GM21576 (cell line): ENCODE data around the gene ALK.

Experiments
- ATAC-seq: cut with Tn5 transposase; IDR thresholded peaks from one replicate; pipeline ENCODE4 v1.9.1; 2021; ENCODE audit warnings: mild to moderate bottlenecking, moderate library complexity; ENCODE audit not compliant: unreplicated experiment

The ALK gene

DNA sequence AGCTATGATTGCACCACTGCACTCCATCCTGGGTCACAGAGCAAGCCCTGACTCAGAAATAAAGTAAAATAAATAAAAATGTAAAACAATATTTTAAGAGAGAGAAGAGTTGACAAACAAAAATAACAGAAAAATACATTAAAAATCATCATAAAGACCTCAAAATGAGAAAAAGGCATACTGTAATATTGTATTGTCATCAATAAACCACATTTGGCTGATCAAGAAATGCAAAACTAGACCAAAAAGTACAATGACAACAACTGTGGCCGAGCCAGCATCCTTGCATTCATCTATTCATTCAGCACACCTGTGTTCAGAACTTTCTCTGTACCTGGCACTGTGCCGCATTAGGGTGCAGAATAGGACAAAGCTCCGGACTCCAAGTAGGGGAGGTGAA, 121.8 kb downstream of the ALK start:
- ATAC-seq, result no peak

DNA sequence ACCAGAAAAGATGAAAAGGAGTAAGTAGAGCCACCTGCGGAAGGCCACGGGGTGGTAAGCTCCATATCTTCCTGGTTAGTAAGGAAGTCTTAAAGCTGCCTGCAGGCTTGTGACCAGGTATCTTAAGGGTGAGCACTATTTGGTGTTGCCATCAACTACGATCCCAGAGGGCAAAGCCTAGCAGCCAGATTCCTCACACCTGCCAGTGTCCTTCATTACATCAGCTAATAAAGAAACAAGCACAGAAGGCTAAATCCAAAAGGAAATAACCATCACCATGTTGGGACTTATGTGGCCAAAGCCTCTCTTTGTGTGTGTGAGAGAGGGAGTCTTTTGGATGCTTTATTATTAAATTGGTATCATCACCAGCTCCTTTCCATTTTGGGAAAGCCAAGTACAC, 123.5 kb downstream of the ALK start:
- ATAC-seq, result no peak

- no peak for ATAC-seq
Measured at GRCh38 chr2:29796446-29796845, 124.9 kb downstream of the ALK start.

DNA sequence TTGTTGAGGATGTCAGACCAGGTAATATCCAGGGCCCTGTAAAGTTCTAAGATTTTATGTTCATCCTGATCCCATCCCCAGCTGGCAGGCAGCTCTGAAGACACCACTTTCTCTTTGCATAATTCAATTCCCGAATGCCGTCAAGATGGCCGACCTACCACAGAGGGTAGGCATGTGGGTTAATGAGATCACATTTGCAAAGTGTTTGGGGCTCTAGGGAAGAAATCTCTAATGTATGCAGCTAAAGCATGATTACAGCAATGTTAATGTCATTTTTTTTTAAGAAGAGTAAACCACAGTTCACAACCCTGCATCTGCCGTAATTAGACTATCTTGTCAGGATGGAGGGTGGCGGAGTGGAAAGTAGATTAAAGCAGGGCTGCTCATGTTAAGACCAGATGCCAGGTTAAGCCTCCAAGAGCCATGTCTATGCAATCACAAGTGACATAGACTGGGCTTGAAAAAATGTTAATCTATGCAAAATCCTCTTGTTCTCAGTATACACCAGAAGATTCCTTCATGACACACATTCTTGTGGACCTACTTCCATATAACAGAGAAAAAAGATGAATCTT, 131.4 kb downstream of the ALK start:
- no peak for ATAC-seq

- ATAC-seq, result no peak
Measured at GRCh38 chr2:29787473-29788465, 133.6 kb downstream of the ALK start.

DNA sequence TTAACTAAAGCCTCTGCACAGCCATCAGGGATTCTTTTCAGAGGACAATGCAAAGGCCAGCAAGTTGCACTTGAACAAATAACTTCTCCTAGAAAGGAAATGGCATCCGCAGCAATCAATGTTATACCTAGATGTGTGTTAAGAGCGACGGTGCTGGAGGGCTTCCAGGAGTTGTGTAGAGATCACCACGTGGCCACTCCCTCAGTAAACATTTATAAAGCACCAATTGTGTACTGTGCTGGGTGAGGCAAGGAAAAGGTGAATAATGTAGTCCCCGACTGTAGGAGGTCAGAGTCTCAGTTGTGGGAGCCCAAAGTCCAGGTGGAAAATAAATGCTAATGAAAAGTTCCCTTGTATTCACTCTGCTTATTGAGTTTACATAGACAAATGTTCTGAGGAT, 135.0 kb downstream of the ALK start:
- no peak for ATAC-seq

GRCh38 chr2:29783666-29784065, 137.7 kb downstream of the ALK start:
- no peak for ATAC-seq

- ATAC-seq, result no peak
Measured at GRCh38 chr2:29782549-29783458, 138.6 kb downstream of the ALK start.

- ATAC-seq, result no peak
Measured at GRCh38 chr2:29782087-29782486, 139.3 kb downstream of the ALK start.

GRCh38 chr2:29780906-29781305, 140.5 kb downstream of the ALK start:
- no peak for ATAC-seq

DNA sequence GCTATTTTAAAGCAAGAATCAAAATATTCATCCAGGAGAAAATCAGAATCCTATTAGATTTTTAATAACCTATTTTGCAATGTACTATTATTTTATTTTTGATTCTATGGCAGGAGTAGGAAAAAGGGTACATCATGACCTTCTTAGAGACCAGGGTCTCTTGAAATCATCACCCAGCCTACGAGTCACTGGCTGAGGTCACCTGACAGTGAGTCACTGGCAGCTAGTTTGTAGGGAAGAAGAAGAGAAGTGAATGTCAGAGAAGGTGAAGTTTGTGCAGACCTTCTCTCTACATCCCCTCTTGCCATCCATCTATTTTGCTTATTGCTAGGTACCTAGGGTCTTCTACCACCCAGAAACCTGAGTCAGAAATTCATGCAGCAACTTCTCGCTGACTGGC, 144.2 kb downstream of the ALK start:
- ATAC-seq, result no peak

- no peak for ATAC-seq
Measured at GRCh38 chr2:29776406-29776805, 145.0 kb downstream of the ALK start.

GRCh38 chr2:29775937-29776336, 145.4 kb downstream of the ALK start:
- ATAC-seq, result no peak

DNA sequence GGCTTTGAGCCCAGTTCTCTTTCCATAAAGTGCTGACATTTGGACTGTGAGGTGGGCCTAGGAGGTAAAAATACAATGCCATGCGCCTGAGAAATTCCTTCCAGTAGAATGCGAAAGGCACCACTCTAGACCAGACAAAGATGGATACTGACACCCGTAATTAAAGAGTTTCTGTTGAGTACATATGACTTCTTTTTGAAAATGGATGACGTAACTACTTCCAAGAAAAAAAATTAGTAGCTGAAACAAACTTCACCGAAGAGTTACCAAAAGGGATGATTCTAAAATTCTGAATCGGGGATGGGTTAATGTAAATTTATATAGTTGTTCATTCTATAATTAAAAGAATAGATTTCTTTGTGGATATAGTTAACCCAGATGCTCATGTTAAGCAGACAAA, 146.8 kb downstream of the ALK start:
- ATAC-seq, result no peak

DNA sequence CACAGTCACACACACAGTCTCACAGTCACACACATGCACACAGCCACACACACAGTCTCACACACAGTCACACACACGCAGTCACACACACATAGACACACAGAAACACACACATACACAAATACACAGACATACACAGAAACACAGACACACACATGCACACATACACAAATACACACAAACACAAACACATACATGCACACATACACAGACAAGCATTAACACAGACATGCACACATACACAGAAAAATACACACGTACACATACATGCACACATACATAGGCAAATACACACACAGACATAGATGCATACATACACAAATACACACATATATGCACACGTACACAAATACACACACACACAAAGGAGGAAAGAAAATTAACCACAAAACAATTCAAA, 150.5 kb downstream of the ALK start:
- ATAC-seq, result no peak

DNA sequence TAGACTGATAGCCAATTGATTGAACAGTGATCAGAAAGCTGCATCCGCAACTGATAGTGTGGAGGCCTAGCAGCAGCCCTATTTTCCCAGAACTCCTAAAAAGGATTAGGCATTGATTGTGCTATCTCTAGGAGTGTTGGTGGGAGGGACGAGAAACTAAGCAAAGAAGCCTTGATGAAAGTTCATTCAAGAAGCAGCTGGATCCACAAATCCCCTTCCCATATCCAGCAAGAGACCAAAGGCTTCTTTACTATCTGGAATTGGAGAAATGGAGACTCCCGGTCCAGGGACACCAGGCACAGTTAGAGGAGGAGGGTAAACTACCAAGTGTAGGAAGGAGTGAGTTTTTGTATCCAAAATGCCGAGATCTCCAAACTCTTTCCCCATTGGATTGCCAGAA, 151.5 kb downstream of the ALK start:
- ATAC-seq, result no peak

- no peak for ATAC-seq
Measured at GRCh38 chr2:29767606-29768335, 153.6 kb downstream of the ALK start.

DNA sequence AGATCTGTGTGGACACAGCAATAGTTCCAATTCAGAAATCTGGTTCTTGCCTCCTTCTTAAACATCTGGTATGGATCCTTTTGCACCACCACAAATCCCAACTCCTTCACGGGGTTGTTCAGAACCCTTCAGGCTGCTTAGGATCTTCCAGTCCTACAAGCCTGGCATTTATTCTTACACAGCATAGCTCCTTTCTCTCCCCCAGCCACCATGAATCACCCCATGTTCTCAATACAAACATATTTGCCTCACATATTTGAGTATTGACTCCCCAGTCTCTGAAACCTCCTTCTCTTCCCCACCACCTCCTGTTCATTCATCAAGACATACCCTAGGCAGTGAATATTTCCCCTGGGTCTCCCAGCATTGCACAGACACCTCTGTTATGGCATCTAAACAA, 155.2 kb downstream of the ALK start:
- ATAC-seq, result no peak

GRCh38 chr2:29765721-29766120, 155.7 kb downstream of the ALK start:
- no peak for ATAC-seq

GRCh38 chr2:29763371-29763770, 158.0 kb downstream of the ALK start:
- ATAC-seq, result no peak

DNA sequence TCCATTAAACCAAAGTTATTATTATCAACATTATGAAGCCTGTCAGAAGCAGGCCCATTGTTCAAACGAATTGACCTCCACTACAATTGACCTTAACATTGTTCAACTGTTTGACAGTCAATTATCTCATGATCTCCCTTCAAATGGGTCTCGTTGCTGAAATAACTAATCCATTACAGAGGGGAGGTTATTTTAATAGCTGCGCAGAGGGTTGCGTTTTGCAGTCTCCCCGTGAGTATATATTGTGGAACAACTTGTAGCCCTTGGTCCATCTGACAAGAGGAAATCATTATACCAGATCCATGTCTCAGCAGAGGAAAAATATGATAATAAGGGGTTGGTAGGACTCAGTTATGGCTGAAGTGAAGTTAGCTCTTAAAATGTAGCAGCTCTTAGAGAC, 159.1 kb downstream of the ALK start:
- ATAC-seq, result no peak
